OCI-LY3 (cell line): Measurements from ENCODE around the gene CHRNB4.
A peak's percentile ranks its signal among the peaks of the same experiment; 100 is the strongest.

ENCODE experiments used
- CTCF ChIP-seq: fragments of 200-600, 300-600 bp; sonication (generic); IDR thresholded peaks from 2 replicates; pipeline ENCODE4 v1.5.1; 2014; ENCODE audit warnings: antibody characterized with exemption, low read length, low read depth
- EZH2phosphoT487 ChIP-seq: fragments of 200-600 bp; shearing (Covaris generic); IDR thresholded peaks from 2 replicates; pipeline ENCODE4 v1.6.1; 2018; ENCODE audit warnings: antibody characterized with exemption, mixed run types, low read depth

DNA sequence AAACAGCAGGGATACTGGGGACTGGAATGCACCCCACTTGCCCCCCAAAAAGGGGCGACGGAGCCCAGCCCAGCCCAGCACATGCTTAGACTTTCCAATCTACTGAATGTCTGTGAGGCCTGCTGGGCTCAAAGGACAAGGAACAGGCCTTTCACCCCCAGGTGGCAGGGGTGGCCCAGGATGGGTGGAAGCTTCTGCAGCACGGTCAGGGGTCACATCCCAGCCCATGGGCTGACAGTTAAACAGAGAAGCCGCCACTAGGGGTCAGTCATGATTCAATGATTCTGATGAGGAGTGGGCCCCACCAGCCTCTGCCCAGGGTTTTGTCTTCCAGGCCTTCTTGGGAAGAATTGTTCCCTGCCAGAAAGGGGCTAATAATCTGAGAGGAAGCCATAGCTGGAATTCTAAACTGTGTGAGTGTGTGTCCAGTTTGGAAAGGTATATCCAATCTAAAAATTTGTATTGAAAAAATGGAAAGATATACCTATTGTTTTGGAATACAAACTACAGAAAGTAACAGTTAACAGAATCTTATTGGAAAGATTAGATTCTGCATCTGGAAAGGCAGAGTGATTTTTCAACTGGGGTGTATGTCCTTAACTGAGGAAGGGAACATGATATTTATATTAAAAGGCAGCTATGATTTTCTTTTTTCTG is 2.2 kb downstream of the CHRNB4 start:
- TF ChIP-seq CTCF (peak; percentile 88), EZH2phosphoT487 (no peak)
